Memory B cell (primary cell): Measurements from ENCODE around the gene SRRM2.

Experiments
- ATAC-seq: fragments of 150-1000 bp; cut with Tn5 transposase; 2 replicates; pipeline ENCODE4 v1.10.0; 2021; ENCODE audit warnings: low read depth, mild to moderate bottlenecking, moderate library complexity
- DNase-seq, 2 donors: peaks; one replicate each; pipeline ENCODE4 v3.0.0; 2022; ENCODE audit warnings: low spot score in 2 of 2
- H3K27ac Mint-ChIP-seq: one replicate; pipeline ENCODE4 v1.8.0; 2022; ENCODE audit warnings: mild to moderate bottlenecking, moderate library complexity, mixed read lengths
- H3K27me3 Mint-ChIP-seq: one replicate; pipeline ENCODE4 v1.8.0; 2022; ENCODE audit warnings: mixed read lengths
- H3K36me3 Mint-ChIP-seq: one replicate; pipeline ENCODE4 v1.8.0; 2022; ENCODE audit warnings: mild to moderate bottlenecking, mixed read lengths
- H3K4me1 Mint-ChIP-seq: one replicate; pipeline ENCODE4 v1.8.0; 2022; ENCODE audit warnings: mixed read lengths
- H3K4me3 Mint-ChIP-seq: one replicate; pipeline ENCODE4 v1.8.0; 2022; ENCODE audit warnings: mild to moderate bottlenecking, moderate library complexity, mixed read lengths
- H3K9me3 Mint-ChIP-seq: one replicate; pipeline ENCODE4 v1.8.0; 2022; ENCODE audit warnings: mixed read lengths

The SRRM2 gene

DNA sequence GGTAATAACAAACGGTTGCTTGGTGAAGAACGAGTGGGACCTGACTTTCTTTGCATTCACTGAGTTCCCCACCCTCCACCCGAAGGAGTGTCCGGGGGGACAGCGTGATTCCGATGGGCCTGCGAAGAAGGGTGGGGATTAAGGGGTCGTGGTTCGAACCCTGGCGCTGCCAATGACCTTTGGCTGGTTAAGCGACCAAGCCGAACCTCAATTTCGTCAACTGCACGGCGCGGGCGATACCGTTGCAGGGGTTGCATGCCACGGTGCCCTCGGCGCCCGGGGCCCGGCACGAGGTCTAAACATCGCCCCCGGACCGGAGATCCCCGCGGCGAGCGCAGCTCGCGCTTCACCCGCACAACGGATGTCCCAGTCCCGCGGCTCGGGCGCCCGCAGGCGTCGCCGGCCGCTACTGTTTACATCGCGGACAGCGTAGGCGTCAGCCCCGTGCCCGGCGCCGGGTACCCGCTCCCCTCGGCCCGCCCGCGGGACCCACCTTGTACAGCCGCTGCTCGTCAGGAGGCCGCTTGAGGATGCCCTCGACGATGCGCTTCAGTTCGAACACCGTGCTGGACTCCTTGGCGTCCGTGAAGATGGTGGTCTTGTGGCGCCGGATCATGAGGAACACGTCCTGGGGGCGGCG lies 24.2 kb downstream of the SRRM2 start:
- Mint-ChIP-seq H3K27me3 (no peaks in the 10 kb centered on the region), H3K9me3 (no peaks in the 10 kb centered on the region), H3K27ac (peak overlapping the region; percentile 97), H3K36me3 (peaks cover 7% of the 10 kb centered on the region), H3K4me3 (peak overlapping the region; percentile 91), H3K4me1 (peaks cover 26% of the 10 kb centered on the region)
- DNase-seq (peak in 1 of 2 donors; percentile 58), ATAC-seq (peak; percentile 34)

DNA sequence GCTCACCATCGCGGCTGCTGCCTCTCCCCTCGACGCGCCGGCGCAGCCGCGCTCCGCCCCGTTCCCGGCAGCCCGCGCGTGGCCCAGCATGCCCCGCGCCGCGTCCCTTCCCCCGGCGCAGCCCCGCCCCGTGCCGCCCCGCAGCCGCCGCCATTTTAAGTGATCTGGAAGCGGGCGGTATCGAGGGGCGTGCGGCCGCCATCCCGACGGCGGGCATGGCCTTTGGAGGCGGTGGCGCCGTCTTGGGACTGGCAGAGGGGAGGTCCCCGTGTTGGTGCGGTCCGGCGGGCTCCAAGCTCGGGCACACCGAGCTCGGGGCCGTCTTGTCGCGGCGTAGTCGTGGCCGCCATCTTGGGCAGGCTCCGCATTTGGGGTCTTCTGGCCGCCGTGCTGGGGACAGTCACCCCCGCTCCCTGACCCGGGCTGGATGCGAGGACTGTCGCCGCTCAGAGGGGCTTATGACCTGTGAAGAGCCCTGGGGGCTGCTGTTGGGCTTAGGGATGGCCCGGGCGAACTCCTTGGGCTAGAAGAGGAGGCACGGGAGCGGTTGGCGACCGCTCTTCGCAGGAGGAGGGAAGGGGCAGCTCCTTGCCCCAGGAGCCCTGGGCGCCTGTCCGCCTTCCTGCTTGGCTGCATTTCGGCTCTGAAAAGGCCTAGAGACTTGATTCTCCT lies 24.9 kb downstream of the SRRM2 start, which contains the start of gene ELOB:
ELOB (minus strand) TSS at position 50 of the 672 bp plus-strand sequence; CDS start at position 9, 41 bp downstream.
- H3K27ac Mint-ChIP-seq = peak within 1 kb of the TSS; percentile 97
- ATAC-seq (peak; percentile 91), DNase-seq (peak; percentile 85)
- no peaks in the 10 kb centered on the region for H3K27me3 Mint-ChIP-seq
- peaks cover 3% of the 10 kb centered on the region for H3K36me3 Mint-ChIP-seq
- H3K4me3 Mint-ChIP-seq = peak within 1 kb of the TSS; percentile 91
- no peaks in the 10 kb centered on the region for H3K9me3 Mint-ChIP-seq
- H3K4me1 Mint-ChIP-seq = peaks cover 23% of the 10 kb centered on the region

DNA sequence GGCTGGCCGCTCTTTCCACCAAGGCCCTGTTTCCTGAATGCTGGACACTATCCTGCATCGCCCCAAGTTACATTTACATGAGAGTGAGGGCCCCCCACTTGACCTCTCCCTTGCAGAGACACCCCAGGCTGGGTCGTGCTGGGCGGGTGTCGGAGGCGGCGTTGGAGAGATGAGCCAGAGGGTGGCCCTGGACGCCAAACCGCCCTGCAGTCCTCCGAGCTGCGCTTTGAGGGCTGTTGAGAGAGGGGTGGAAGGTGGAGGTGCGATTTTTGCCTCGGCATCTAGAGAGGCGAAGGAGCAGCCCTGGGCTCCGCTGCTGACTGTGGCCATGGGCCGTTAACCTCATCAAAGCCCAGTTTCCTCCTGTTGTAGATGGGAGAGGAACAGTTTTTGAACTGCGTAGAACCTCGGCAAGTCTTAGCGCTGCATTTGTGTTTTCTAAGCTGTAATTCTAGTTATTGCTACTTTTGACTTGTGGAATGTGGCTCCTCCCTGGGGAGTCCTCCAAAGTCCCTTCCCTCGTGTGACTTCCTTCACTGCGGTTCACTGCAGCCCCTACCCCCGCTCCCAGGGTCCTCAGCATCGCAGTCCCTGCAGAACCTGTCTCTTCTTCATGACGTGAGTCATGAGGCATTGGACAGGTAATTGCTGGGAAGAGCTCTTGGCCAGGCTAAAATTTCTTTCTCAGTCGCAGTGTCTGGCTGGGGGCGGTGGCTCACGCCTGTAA lies 25.6 kb downstream of the SRRM2 start:
- Mint-ChIP-seq H3K4me3 (peak overlapping the region; percentile 91), H3K9me3 (no peaks in the 10 kb centered on the region), H3K4me1 (peaks cover 18% of the 10 kb centered on the region), H3K27me3 (no peaks in the 10 kb centered on the region), H3K36me3 (no peaks in the 10 kb centered on the region), H3K27ac (peak overlapping the region; percentile 97)
- peak; percentile 14 for ATAC-seq
- DNase-seq = no peak

DNA sequence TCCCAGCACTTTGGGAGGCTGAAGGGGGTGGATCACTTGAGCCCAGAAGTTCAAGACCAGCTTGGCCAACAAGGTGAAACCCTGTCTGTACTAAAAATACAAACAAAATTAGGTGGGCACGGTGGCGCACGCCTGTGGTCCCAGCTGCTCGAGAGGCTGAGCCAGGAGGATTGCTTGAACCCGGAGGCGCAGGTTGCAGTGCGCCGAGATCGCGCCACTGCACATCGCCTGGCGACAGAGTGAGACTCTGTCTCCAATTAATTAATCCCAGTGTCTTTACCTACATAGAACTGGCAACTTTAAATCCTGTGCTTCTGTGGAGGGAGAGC lies 26.2 kb downstream of the SRRM2 start:
- Mint-ChIP-seq H3K4me3 (peak overlapping the region; percentile 91), H3K4me1 (peaks cover 18% of the 10 kb centered on the region), H3K36me3 (no peaks in the 10 kb centered on the region), H3K27ac (peak overlapping the region; percentile 97), H3K27me3 (no peaks in the 10 kb centered on the region), H3K9me3 (no peaks in the 10 kb centered on the region)
- ATAC-seq (no peak), DNase-seq (no peak)

DNA sequence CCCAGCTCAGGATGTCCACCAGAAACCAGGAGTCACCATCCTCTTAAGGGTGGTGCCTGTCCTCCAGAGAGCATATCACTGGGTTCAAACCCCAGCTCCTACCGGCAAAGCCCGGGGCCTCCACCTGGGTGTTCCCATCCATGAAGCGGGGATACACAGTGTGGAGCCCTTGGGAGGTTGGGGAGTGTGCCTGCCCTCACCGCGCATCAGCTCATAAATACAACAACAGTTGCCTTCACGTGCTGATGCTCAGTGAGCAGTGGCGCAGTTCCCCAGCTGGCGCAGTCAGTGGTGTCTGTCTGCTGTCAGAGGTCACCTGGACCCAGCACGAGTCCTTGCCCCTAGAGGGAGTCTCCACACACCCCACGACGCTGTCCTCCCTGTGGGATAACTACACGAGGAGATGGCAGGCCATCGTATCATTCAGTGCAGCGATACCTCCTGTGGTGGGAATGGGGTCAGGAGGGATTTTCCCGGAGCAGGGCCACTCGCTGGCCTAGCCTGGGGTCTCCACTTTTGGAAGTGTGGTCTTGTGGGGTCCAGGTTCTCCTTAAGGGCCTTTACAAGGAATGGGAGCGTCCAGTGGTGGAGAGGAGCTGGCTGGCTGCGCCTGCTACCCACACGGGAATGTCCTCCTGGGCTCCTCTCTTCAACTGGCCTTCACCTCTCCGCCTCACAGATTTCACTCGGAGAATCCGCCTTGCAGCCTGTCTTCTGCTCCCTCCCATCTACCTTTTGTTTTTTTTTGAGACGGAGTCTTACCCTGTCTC lies 26.9 kb downstream of the SRRM2 start:
- DNase-seq (no peak), ATAC-seq (no peak)
- Mint-ChIP-seq H3K27me3 (peaks cover 2% of the 10 kb centered on the region), H3K27ac (no peak overlapping the region), H3K9me3 (no peaks in the 10 kb centered on the region), H3K4me3 (no peak overlapping the region), H3K36me3 (no peaks in the 10 kb centered on the region), H3K4me1 (peaks cover 18% of the 10 kb centered on the region)

DNA sequence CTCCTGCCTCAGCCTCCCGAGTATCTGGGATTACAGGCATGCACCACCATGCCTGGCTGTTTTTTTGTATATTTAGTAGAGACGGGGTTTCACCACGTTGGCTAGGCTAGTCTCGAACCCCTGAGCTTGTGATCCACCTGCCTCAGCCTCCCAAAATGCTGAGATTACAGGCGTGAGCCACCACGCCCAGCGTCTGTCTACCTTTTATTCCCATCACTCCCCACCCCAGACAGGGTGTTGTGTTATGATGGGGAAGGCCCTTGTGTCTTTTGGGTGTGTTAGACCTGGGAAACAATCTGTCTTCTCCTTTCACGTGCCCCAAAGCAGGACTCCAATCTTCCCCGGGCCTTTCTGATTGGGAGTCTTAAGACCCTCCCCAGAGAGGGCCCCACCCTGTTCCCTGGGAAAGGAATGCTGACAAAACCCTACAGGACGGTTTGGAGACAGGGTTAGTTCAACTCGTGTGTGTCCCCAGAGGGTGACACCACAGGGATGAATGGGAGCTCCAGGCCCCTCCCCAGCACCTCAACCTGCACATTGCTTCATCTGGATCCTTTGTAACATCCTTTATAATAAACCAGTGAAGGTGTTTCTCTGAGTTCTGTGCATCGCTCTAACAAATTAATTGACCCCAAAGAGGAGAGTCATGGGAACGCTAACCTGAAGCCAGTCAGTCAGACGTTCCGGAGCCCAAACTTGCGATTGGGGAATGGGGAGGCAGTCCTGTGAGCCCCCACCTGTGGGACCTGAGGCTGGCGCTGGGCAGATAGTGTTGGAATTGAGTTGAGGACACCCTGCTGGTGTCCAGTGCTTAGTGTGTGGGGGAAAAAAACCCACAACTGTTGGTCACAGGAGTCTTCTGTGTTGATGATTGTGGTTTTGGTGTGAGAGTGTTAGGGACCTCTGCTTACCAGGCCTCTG lies 27.8 kb downstream of the SRRM2 start:
- H3K36me3 Mint-ChIP-seq = no peaks in the 10 kb centered on the region
- H3K27ac Mint-ChIP-seq = no peak overlapping the region
- H3K27me3 Mint-ChIP-seq = peaks cover 3% of the 10 kb centered on the region
- DNase-seq (no peak), ATAC-seq (no peak)
- no peak overlapping the region for H3K4me3 Mint-ChIP-seq
- H3K4me1 Mint-ChIP-seq = peaks cover 20% of the 10 kb centered on the region
- no peaks in the 10 kb centered on the region for H3K9me3 Mint-ChIP-seq

DNA sequence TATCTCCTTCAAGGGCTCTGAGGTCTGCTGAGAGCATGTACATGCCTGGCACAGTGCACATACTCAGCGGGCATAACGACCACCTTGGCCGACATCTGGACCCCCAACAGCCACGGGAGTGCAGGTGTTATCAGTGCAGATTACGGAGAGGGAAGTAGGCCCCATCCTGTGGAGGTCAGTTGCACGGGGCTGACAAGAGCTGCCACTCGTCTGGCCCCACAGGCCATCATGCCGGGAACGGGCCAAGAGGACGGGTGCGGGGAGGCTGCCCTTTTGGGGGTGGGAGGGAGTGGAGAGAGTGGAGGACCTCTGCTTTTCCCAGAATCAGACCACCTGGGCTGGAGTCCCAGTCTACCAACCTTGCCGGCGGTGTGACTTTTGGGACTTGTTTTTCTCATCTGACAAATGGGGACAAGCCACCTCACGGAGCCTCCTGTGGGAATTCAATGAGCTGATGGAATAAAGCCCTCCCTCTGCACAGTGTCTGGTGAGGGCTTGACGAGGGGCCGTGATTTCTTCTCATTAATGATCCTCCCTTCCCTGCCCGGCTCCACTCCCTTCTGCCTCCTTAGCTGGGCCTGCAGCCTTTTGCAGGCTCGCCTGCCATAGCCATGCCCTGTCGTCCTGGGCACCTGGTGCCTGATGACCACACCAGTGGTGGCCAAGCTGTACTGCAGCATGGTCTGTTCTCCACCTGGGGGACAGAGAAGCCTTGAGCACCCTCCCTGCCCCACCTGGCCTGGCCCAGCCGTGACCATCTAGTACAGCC lies 30.3 kb downstream of the SRRM2 start:
- DNase-seq = no peak
- Mint-ChIP-seq H3K36me3 (no peaks in the 10 kb centered on the region), H3K27ac (no peak overlapping the region), H3K4me1 (peaks cover 18% of the 10 kb centered on the region), H3K9me3 (no peaks in the 10 kb centered on the region), H3K27me3 (peaks cover 12% of the 10 kb centered on the region), H3K4me3 (no peak overlapping the region)
- no peak for ATAC-seq

DNA sequence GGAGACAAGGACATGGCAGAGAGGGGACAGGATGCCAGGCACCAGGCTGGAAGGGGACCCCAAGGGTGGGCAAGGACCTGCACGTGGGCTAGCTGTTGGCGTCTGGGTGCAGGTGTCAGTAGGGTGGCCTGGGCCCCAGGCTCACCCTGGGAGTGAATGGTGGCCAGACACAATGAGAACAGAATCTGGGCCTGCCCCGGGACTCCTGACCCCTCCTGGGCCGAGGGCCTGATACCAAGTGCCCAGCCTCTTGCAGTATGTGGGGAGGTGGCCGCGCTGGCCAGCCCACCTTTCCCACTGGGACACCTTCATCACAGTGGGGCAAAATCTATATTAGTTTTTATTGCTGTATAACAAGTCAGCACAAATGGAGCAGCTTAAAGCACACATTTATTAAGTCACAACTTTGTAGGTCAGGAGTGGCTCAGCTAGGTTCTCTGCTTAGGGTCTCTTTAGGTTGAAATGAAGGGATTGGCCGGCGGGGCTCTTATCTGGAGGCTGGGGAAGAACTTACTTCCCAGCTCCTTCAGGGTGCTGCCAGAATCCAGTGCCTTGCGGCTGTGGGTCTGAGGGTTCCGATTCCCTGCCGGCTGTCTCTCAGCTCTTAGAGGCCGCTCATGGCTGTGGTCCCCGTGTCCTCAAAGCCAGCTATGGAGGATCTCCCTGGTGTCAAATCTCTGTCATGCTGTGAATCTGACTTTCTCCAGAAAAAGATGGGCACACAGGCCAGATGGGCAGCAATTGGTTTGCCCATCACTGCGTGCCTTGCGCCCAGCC lies 31.3 kb downstream of the SRRM2 start:
- no peaks in the 10 kb centered on the region for H3K9me3 Mint-ChIP-seq
- peaks cover 9% of the 10 kb centered on the region for H3K4me1 Mint-ChIP-seq
- DNase-seq (no peak), ATAC-seq (no peak)
- H3K4me3 Mint-ChIP-seq = peak overlapping the region; percentile 53
- H3K27me3 Mint-ChIP-seq = peaks cover 14% of the 10 kb centered on the region
- no peaks in the 10 kb centered on the region for H3K36me3 Mint-ChIP-seq
- H3K27ac Mint-ChIP-seq = no peak overlapping the region

DNA sequence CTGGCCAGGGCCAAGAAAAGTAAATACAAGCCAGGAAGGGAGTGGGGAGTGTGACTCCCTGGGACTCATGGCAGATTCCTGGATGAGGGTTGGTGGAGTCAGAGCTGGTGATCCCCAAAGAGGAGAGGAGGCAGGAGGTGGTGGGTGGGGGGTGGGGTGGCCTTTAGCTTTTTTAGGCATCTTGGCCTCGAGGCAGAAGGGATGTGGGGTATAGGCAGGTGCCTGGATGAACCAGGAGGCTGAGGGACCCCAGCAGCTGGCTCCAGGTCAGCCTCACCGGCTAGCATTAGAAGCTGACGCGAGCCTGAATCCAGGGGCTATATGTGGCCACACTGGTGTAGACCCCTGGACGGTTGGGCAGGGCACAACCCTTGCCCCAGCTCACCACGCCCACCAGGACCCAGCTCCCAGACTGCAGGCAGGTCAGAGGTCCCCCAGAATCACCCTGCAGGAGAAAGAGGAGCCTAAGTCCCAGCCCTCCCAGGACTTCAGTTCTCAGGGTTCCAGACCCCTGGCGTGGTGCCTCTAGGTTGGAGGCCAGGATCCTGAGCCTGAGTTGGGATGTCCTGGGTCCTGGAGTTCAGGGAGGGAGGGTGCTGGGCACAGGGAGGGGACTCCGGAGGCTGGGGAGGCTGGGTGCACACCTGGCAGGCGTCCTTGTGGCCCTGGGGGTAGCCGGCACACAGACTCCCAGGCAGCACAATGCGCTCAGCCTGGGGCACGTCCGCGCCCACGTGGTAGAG lies 32.1 kb downstream of the SRRM2 start:
- peaks cover 9% of the 10 kb centered on the region for H3K4me1 Mint-ChIP-seq
- no peak for ATAC-seq

DNA sequence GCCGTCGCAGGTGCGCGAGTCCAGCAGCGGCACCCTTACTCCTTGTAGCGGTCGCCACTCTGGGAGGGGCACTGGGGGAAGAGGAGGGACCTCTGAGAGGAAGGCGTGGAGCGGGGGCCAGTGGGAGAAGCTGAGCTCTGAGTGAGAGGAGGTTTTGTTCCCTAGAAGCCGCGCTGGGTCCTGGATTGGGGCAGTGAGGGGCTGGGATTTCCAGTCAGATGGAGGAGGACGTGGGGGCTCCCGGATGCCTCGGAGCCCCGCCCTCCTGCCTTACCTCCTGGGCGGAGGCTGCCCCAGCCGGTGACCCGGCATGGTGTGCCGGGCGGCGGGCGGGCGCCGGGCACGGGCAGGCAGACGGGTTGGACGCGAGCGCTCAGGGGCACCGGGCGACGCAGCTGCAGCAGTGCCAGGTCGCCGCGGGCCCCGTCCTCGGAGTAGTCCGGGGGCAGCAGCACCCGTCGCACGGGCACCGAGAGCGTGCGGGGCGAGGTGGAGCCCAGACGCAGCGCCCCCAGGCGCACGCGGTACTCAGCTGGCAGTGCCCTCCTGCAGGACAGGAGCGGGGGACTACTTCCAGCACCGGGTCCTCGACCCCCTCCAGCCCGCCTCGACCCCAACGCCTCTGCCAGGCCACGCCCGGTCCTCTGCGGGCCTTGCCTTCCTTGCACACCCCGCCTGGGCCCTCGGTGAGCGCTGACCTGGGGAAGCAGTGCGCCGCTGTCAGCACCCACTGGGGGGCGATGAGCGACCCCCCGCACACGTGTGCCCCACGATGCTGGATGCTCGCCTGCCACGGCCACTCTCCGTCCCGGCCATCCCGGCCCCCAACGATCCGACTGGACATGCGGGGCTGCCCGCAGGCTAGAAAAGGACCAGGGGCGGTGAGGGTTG lies 32.9 kb downstream of the SRRM2 start:
- no peaks in the 10 kb centered on the region for H3K9me3 Mint-ChIP-seq
- no peaks in the 10 kb centered on the region for H3K36me3 Mint-ChIP-seq
- peaks cover 9% of the 10 kb centered on the region for H3K4me1 Mint-ChIP-seq
- peak overlapping the region; percentile 82 for H3K4me3 Mint-ChIP-seq
- H3K27me3 Mint-ChIP-seq = peaks cover 16% of the 10 kb centered on the region
- H3K27ac Mint-ChIP-seq = no peak overlapping the region
- DNase-seq (no peak), ATAC-seq (peak; percentile 70)

More for the DNA sequence above, 32.1 kb downstream of the SRRM2 start:
- Mint-ChIP-seq H3K27me3 (peaks cover 15% of the 10 kb centered on the region), H3K27ac (no peak overlapping the region), H3K9me3 (no peaks in the 10 kb centered on the region), H3K36me3 (no peaks in the 10 kb centered on the region), H3K4me3 (peak overlapping the region; percentile 82)
- DNase-seq = no peak
